HFFc6 (cell line): ENCODE results near the gene F2RL1. TPM values are rescaled to one million over a fixed set of nuclear protein-coding genes. Genes with fewer than 3 reads are reported as not detected.
A peak's percentile ranks its signal among the peaks of the same experiment; 100 is the strongest.
"Not testable (repeated sequence)": the region's sequence is repeated elsewhere in the genome, so short reads cannot be mapped to it uniquely, and the experiment has no call there.

Experiments
- DNase-seq: peaks from one replicate; pipeline ENCODE4 v3.0.0-alpha.2; 2018
- H3K27ac Mint-ChIP-seq: 2 replicates; pipeline ENCODE4 v1.8.0; 2020; ENCODE audit warnings: mild to moderate bottlenecking, mixed read lengths
- H3K27me3 Mint-ChIP-seq: 2 replicates; pipeline ENCODE4 v1.8.0; 2021; ENCODE audit warnings: mild to moderate bottlenecking, moderate library complexity, mixed read lengths; ENCODE audit not compliant: insufficient read depth
- H3K36me3 Mint-ChIP-seq: 2 replicates; pipeline ENCODE4 v1.8.0; 2021; ENCODE audit warnings: low read depth, mixed read lengths
- H3K4me1 Mint-ChIP-seq: 2 replicates; pipeline ENCODE4 v1.8.0; 2020; ENCODE audit warnings: low read depth, mixed read lengths
- H3K4me3 Mint-ChIP-seq: 2 replicates; pipeline ENCODE4 v1.8.0; 2020; ENCODE audit warnings: mild to moderate bottlenecking, moderate library complexity, mixed read lengths
- H3K9me3 Mint-ChIP-seq: 2 replicates; pipeline ENCODE4 v1.8.0; 2020; ENCODE audit warnings: mild to moderate bottlenecking, mixed read lengths
- long read RNA-seq: library from polyadenylated mRNA; unstranded; transcript quantifications from one replicate; pipeline ENCODE4 v2.0.0, GENCODE V29; 2019
- total RNA-seq, 6 experiments: library from RNA; stranded (reverse); fragmentation: NEBNext Ultra II Directional; extraction: Animal tissue kit (Norgen Biotek cat#: 25700); gene quantifications; 2 replicates in 1 of 6; 3 replicates in 5 of 6; pipeline ENCODE4 v1.2.3, GENCODE V29; 2021
- TF ChIP-seq, protein P1 (sequence below): fragments of 200-600 bp; sonication (generic); IDR thresholded peaks from 2 replicates; pipeline ENCODE4 v1.5.0; 2021; ENCODE audit warnings: antibody characterized with exemption, mild to moderate bottlenecking

The F2RL1 gene, protein sequence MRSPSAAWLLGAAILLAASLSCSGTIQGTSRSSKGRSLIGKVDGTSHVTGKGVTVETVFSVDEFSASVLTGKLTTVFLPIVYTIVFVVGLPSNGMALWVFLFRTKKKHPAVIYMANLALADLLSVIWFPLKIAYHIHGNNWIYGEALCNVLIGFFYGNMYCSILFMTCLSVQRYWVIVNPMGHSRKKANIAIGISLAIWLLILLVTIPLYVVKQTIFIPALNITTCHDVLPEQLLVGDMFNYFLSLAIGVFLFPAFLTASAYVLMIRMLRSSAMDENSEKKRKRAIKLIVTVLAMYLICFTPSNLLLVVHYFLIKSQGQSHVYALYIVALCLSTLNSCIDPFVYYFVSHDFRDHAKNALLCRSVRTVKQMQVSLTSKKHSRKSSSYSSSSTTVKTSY
- 1 to 10 TPM; 2.9 to 6.4 (median 6.0) TPM for total RNA-seq
- long read RNA-seq, transcript F2RL1-201 (2 exons, 2,914 nt) = major isoform, 5 of 7 reads
- long read RNA-seq, partial matches to known transcripts = 0 of 7 reads
- long read RNA-seq, other reads (novel, unspliced or antisense) = 0 of 7 reads

DNA sequence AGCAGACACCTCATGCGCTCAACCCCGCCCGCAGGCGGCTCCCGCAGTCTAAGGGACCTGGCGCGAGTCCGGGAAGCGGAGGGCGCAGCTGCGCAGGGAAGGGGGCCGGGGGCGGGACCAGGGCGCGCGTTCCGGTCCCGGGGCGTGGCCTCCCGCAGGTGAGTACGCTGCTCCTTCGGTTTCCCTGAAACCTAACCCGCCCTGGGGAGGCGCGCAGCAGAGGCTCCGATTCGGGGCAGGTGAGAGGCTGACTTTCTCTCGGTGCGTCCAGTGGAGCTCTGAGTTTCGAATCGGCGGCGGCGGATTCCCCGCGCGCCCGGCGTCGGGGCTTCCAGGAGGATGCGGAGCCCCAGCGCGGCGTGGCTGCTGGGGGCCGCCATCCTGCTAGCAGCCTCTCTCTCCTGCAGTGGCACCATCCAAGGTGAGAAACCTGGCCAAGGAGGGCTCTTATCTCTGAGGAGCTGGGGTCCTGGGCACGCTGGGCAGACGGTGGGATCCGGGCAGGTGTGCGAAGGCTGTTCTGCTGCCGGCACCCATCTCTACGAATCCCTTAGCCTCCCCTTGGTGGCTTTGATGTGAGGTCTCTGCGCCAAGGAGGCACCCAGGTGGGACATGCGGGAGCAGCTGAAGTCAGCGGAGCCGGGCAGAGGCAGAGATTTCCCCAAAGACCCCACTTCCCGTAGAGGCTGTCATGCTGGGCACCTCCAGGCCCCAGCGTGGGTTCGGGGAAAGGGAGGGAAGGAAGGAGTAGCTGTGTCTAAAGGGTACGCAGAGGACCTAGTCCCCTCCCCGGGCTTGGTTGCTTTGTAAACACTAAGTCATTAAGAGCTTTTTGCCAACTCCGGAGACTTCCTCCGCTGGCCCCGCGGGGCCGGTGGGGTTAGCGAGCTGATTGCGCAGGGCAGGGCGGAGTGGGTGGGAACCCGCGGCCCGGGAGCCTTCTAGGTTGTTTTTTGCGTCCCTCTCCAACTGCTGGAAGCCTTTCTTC lies at the start of gene F2RL1:
F2RL1 (plus strand) TSS at position 187 of the 988 bp plus-strand sequence; CDS start at position 340, 153 bp downstream.
- H3K36me3 Mint-ChIP-seq = peaks cover 4% of the 10 kb centered on the region; the same call in 1 of the 2 replicates
- peak within 1 kb of the TSS; percentile 53 for H3K27ac Mint-ChIP-seq
- TF ChIP-seq, protein P1, sequence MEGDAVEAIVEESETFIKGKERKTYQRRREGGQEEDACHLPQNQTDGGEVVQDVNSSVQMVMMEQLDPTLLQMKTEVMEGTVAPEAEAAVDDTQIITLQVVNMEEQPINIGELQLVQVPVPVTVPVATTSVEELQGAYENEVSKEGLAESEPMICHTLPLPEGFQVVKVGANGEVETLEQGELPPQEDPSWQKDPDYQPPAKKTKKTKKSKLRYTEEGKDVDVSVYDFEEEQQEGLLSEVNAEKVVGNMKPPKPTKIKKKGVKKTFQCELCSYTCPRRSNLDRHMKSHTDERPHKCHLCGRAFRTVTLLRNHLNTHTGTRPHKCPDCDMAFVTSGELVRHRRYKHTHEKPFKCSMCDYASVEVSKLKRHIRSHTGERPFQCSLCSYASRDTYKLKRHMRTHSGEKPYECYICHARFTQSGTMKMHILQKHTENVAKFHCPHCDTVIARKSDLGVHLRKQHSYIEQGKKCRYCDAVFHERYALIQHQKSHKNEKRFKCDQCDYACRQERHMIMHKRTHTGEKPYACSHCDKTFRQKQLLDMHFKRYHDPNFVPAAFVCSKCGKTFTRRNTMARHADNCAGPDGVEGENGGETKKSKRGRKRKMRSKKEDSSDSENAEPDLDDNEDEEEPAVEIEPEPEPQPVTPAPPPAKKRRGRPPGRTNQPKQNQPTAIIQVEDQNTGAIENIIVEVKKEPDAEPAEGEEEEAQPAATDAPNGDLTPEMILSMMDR = no peak
- no peaks in the 10 kb centered on the region for H3K27me3 Mint-ChIP-seq
- H3K9me3 Mint-ChIP-seq = no peaks in the 10 kb centered on the region
- peaks cover 65% of the 10 kb centered on the region for H3K4me1 Mint-ChIP-seq
- H3K4me3 Mint-ChIP-seq = peak within 1 kb of the TSS; percentile 85
- DNase-seq = peak; percentile 57

DNA sequence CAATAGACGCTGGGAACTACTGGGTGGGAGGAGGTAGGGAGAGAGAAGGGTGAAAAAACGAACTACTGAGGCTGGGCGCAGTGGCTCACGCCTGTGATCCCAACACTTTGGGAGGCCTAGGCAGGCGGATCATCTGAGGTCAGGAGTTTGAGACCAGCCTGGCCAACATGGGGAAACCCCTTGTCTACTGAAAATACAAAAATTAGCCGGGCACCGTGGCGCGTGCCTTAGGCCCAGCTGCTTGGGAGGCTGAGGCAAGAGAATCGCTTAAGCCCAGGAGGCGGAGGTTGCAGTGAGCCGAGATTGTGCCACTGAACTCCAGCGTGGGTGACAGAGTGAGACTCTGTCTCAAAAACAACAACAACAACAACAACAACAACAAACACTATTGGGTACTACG lies 47.8 kb upstream of the F2RL1 start:
- not testable (repeated sequence) for H3K27ac Mint-ChIP-seq, H3K27me3 Mint-ChIP-seq, H3K9me3 Mint-ChIP-seq, H3K36me3 Mint-ChIP-seq, DNase-seq, H3K4me3 Mint-ChIP-seq
- peaks cover 41% of the 10 kb centered on the region for H3K4me1 Mint-ChIP-seq

DNA sequence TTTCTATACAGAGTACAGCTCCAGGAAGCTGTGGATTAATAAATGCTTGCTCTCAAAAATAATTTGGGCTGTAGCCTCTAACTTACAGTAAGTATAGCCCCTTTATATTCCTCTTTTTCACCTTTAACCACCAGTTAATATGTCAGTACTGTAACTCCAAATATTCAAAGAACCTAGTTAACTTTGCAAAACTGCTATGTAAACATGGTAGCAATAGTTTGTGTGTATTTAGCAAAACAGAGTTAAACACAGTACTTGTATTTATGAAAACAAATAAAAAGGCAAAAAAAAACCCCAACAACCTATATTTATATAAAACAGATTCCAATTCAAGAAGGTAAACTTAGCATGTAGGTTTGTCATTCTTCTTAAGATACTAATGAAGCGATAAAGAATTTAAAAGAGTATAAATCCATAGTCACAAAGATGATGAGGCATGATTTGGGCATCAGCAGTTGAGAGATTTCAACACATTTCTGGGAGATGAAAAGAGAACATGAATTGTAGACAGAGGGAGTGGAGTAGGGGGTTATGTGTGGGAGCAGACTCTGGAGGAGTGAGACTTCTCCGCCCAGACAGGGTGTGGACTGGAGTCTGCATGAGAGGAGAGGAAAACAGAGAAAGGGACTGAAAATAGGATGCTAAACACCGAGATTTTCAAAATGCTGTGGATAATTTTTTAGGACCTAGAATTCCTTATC lies 47.0 kb upstream of the F2RL1 start:
- peaks cover 4% of the 10 kb centered on the region for H3K27me3 Mint-ChIP-seq
- H3K4me3 Mint-ChIP-seq = no peak overlapping the region
- peaks cover 33% of the 10 kb centered on the region for H3K4me1 Mint-ChIP-seq
- TF ChIP-seq, protein P1 = no peak
- H3K36me3 Mint-ChIP-seq = no peaks in the 10 kb centered on the region
- no peak for DNase-seq
- H3K27ac Mint-ChIP-seq = no peak overlapping the region
- no peaks in the 10 kb centered on the region for H3K9me3 Mint-ChIP-seq

DNA sequence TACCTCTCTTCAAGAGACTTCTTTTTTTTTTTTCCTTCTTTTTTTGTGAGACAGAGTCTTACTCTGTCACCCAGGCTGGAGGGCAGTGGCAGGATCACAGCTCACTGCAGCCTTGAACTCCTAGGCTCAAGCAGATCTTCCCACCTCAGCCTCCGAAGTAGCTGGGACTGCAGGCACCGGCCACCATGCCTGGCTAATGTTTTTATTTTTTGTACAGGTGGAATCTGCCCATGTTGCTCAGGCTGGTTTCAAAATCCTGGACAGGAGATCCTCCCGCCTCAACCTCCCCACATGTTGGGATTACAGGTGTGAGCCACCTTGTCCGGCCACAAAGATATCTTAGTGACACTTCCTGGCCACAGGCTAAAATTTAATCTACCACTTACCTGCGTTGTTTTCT lies 42.9 kb upstream of the F2RL1 start:
- no peaks in the 10 kb centered on the region for H3K36me3 Mint-ChIP-seq
- TF ChIP-seq, protein P1 = no peak
- H3K27me3 Mint-ChIP-seq = peaks cover 4% of the 10 kb centered on the region
- no peak overlapping the region for H3K27ac Mint-ChIP-seq
- peaks cover 24% of the 10 kb centered on the region for H3K4me1 Mint-ChIP-seq
- no peak for DNase-seq
- H3K4me3 Mint-ChIP-seq = no peak overlapping the region
- no peaks in the 10 kb centered on the region for H3K9me3 Mint-ChIP-seq

DNA sequence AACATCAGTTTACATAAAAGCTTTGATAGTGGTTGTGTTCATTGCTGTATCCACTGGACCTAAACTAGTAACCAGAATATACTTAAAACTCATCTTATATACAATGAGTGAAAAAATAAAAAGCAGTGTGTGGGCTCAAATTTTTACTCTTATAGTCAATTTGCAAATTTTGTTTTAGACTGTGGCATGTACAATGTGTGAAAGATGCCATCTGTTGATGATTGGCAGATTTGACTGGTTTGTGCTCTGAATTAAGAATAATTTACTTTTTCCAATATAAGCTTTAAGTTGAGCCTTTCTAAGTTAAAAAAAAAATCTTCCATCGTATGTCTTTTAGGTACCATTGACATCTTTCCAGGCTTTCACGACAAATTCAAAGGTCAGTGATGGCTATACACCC lies 42.4 kb upstream of the F2RL1 start:
- H3K9me3 Mint-ChIP-seq = no peaks in the 10 kb centered on the region
- no peak overlapping the region for H3K27ac Mint-ChIP-seq
- TF ChIP-seq, protein P1 = no peak
- DNase-seq = no peak
- peaks cover 4% of the 10 kb centered on the region for H3K27me3 Mint-ChIP-seq
- peaks cover 23% of the 10 kb centered on the region for H3K4me1 Mint-ChIP-seq
- no peak overlapping the region for H3K4me3 Mint-ChIP-seq
- no peaks in the 10 kb centered on the region for H3K36me3 Mint-ChIP-seq

DNA sequence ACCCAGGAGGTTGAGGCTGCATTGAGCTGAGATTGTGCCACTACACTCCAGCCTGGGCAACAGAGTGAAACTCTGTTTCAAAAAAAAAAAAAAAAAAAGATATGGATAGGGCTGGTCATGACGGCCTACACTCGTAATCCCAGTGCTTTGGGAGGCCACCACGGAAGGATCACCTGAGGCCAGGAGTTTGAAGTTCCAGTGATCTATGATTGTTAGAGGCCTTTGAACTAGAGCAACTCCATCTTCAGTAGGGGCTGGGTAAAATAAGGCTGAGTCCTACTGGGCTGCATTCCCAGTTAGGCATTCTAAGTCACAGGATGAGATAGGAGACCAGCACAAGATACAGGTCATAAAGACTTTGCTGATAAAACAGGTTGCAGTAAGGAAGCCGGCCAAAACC lies 38.2 kb upstream of the F2RL1 start:
- H3K27me3 Mint-ChIP-seq, H3K9me3 Mint-ChIP-seq, H3K36me3 Mint-ChIP-seq, DNase-seq, H3K27ac Mint-ChIP-seq, H3K4me3 Mint-ChIP-seq: not testable (repeated sequence)
- H3K4me1 Mint-ChIP-seq = peaks cover 18% of the 10 kb centered on the region
